Spleen (tissue), 11 donors: ENCODE data around the gene AMD1. TPM values are rescaled to one million over a fixed set of nuclear protein-coding genes. Genes with fewer than 3 reads are reported as not detected.
"Not testable (repeated sequence)": the region's sequence is repeated elsewhere in the genome, so short reads cannot be mapped to it uniquely, and the experiment has no call there.

Experiments used
- DNase-seq: peaks from one replicate; pipeline ENCODE4 v3.0.0-alpha.2; 2020
- H3K27ac ChIP-seq, 8 donors: fragments of 200-600 bp; sonication (generic) in 7 of 8; 1 replicate in 4 of 8; 2 replicates in 4 of 8; pipeline versions ENCODE4 v1.5.0 to v1.8.0; 2016 to 2021; ENCODE audit warnings: inconsistent platforms in 4 of 8, mild to moderate bottlenecking in 4 of 8, moderate library complexity in 1 of 8
- H3K27me3 ChIP-seq, 7 donors: fragments of 200-600 bp; sonication (generic) in 6 of 7; replicated peaks in 1 of 7; 1 replicate in 4 of 7; 2 replicates in 3 of 7; pipeline versions ENCODE4 v1.5.0 to v1.8.0; 2016 to 2021; ENCODE audit warnings: inconsistent platforms in 3 of 7, mild to moderate bottlenecking in 1 of 7
- H3K36me3 ChIP-seq, 6 donors: fragments of 200-600 bp; sonication (generic) in 5 of 6; 1 replicate in 4 of 6; 2 replicates in 2 of 6; pipeline versions ENCODE4 v1.5.0 to v1.8.0; 2016 to 2021; ENCODE audit warnings: inconsistent platforms in 2 of 6
- H3K4me1 ChIP-seq, 6 donors: fragments of 200-600 bp; sonication (generic) in 5 of 6; 1 replicate in 3 of 6; 2 replicates in 3 of 6; pipeline versions ENCODE4 v1.5.0 to v1.8.0; 2016 to 2021; ENCODE audit warnings: inconsistent platforms in 3 of 6
- H3K4me3 ChIP-seq, 8 donors: fragments of 200-600 bp; sonication (generic) in 7 of 8; 1 replicate in 4 of 8; 2 replicates in 4 of 8; pipeline versions ENCODE4 v1.5.0 to v1.8.0; 2016 to 2021; ENCODE audit warnings: inconsistent platforms in 4 of 8, mild to moderate bottlenecking in 4 of 8, moderate library complexity in 2 of 8
- H3K9me3 ChIP-seq, 8 donors: fragments of 200-600 bp; sonication (generic) in 7 of 8; 1 replicate in 4 of 8; 2 replicates in 4 of 8; pipeline versions ENCODE4 v1.5.0 to v1.8.0; 2016 to 2021; ENCODE audit warnings: inconsistent platforms in 4 of 8
- POLR2A ChIP-seq, 3 donors: fragments of 450-650 bp; IDR thresholded peaks; one replicate each; pipeline ENCODE4 v1.5.1; 2017; ENCODE audit warnings: antibody characterized with exemption in 3 of 3, mild to moderate bottlenecking in 1 of 3
- POLR2AphosphoS5 ChIP-seq, 3 donors: sonication (generic); formaldehyde crosslinking; IDR thresholded peaks; one replicate each; pipeline ENCODE4 v1.5.1; 2017; ENCODE audit warnings: antibody characterized with exemption in 3 of 3
- WGBS, 5 donors: extraction: QIAGEN DNeasy Blood & Tissue Kit in 3 of 5; methylation state at CpG; one replicate each; pipeline versions ENCODE4 v1.1.5 to v1.1.7; 2013 to 2018; 5-methylcytosine and 5-hydroxymethylcytosine counted together
- intact Hi-C: fragments of 100-400 bp; cut with DNase I; formaldehyde crosslinking; loops from one replicate; pipeline ENCODE4 v1.15.0; 2023; ENCODE audit warnings: low total_unique reads
- polyA plus RNA-seq, 3 donors: library from polyadenylated mRNA; stranded (reverse); fragments of 200-250 nt; gene quantifications; one replicate each; pipeline ENCODE4 v1.2.1, GENCODE V29; 2013
- total RNA-seq, 7 donors: library from RNA; depleted of rRNA in 3 of 7; stranded (reverse); fragments of >200 nt in 3 of 7; fragmentation: NEBNext Ultra II Directional in 4 of 7; extraction: Animal tissue kit (Norgen Biotek cat#: 25700) in 4 of 7; gene quantifications; one replicate each; pipeline versions ENCODE4 v1.1.0 to v1.2.1, GENCODE V29; 2016 to 2021
- TF ChIP-seq, protein P1 (sequence below), 11 experiments: fragments of 200-600 bp in 7 of 11; fragments of 450-650 bp in 4 of 11; sonication (generic) in 4 of 11; IDR thresholded peaks in 8 of 11; conservative IDR thresholded peaks in 3 of 11; 1 replicate in 7 of 11; 2 replicates in 4 of 11; pipeline versions ENCODE4 v1.4.0 to v1.8.0; 2016 to 2021; ENCODE audit warnings: antibody characterized with exemption in 11 of 11, inconsistent platforms in 4 of 11, mild to moderate bottlenecking in 1 of 11
- donor health status: healthy with polysubstance abuse.
- donor health status: DM: no; HTN: no; CAD: no; lungs with moderate emphysema.
- donor health status: DM: no; HTN: no; CAD: no.
- donor health status: Bipolar disorder and iron deficiency.
- donor health status: healthy.
- donor health status: DM: no; HTN: no; CAD: no.
- donor health status: DM: yes; HTN: yes; CAD: no.

AMD1 gene
- total and polyA plus RNA-seq, 10 donors: 20.7 to 102 (median 53.2) TPM

DNA sequence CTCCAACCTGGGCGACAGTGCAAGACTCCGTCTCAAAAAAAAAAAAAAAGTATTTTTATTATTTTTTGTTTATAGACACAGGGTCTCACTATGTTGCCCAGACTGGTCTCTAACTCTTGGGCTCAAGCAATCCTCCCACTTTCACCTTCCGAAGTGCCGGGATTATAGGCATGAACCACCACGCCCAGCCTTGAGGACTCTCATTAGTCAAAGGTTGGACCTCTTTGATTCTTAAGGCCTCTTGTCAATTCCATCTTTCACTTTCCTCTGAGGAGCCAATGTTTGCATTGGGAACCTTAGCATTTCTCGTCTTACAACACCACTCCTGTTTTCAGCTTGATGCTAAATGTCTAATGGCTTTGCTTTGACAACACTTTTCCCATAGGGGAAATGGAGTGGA lies 43.2 kb upstream of the AMD1 start:
- no peak overlapping the region for H3K27ac ChIP-seq
- H3K27me3 ChIP-seq: no peaks in the 10 kb centered on the region
- no peaks in the 10 kb centered on the region for H3K9me3 ChIP-seq
- TF ChIP-seq, protein P1, sequence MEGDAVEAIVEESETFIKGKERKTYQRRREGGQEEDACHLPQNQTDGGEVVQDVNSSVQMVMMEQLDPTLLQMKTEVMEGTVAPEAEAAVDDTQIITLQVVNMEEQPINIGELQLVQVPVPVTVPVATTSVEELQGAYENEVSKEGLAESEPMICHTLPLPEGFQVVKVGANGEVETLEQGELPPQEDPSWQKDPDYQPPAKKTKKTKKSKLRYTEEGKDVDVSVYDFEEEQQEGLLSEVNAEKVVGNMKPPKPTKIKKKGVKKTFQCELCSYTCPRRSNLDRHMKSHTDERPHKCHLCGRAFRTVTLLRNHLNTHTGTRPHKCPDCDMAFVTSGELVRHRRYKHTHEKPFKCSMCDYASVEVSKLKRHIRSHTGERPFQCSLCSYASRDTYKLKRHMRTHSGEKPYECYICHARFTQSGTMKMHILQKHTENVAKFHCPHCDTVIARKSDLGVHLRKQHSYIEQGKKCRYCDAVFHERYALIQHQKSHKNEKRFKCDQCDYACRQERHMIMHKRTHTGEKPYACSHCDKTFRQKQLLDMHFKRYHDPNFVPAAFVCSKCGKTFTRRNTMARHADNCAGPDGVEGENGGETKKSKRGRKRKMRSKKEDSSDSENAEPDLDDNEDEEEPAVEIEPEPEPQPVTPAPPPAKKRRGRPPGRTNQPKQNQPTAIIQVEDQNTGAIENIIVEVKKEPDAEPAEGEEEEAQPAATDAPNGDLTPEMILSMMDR (IDR thresholded peaks at IDR 0.05 in 8 of 11, conservative IDR thresholded peaks at IDR 0.05 in 3 of 11): no peak
- TF ChIP-seq POLR2AphosphoS5 (IDR thresholded peaks at IDR 0.05) (no peak), POLR2A (IDR thresholded peaks at IDR 0.05) (no peak)
- H3K36me3 ChIP-seq: no peaks in the 10 kb centered on the region
- WGBS, 5 donors: 93 to 99% (median 99%) methylated on average over 6 of the region's 6 CpGs
- DNase-seq: no peak
- intact Hi-C loops: no loop called here
- peaks cover 0 to 9% (median 2%) of the 10 kb centered on the region in 6 donors for H3K4me1 ChIP-seq
- no peak overlapping the region for H3K4me3 ChIP-seq

- no peaks in the 10 kb centered on the region for H3K27me3 ChIP-seq
- no peaks in the 10 kb centered on the region for H3K4me1 ChIP-seq
- 89 to 98% (median 94%) methylated on average over 6 of the region's 6 CpGs for WGBS, 5 donors
- H3K27ac ChIP-seq: no peak overlapping the region
- H3K9me3 ChIP-seq: no peaks in the 10 kb centered on the region
- TF ChIP-seq POLR2A (IDR thresholded peaks at IDR 0.05) (no peak), POLR2AphosphoS5 (IDR thresholded peaks at IDR 0.05) (no peak)
- TF ChIP-seq, protein P1 (IDR thresholded peaks at IDR 0.05 in 8 of 11, conservative IDR thresholded peaks at IDR 0.05 in 3 of 11): no peak
- no peak for DNase-seq
- no peaks in the 10 kb centered on the region for H3K36me3 ChIP-seq
- no peak overlapping the region for H3K4me3 ChIP-seq
- intact Hi-C loops: no loop called here
Measured at GRCh38 chr6:110833831-110834230, 40.8 kb upstream of the AMD1 start.

- H3K27ac ChIP-seq, H3K27me3 ChIP-seq, H3K9me3 ChIP-seq, DNase-seq, intact Hi-C loops, H3K36me3 ChIP-seq, H3K4me1 ChIP-seq, H3K4me3 ChIP-seq: not testable (repeated sequence)
- 84 to 94% (median 87%) methylated on average over 5 of the region's 5 CpGs for WGBS, 5 donors
Measured at GRCh38 chr6:110835751-110836150, 38.8 kb upstream of the AMD1 start.

- Histone ChIP-seq H3K4me1 (no peaks in the 10 kb centered on the region), H3K27me3 (no peaks in the 10 kb centered on the region), H3K27ac (no peak overlapping the region), H3K4me3 (no peak overlapping the region), H3K36me3 (no peaks in the 10 kb centered on the region), H3K9me3 (no peaks in the 10 kb centered on the region)
- WGBS, 5 donors: 54 to 82% (median 76%) methylated on average over 6 of the region's 6 CpGs
- TF ChIP-seq, protein P1 (IDR thresholded peaks at IDR 0.05 in 8 of 11, conservative IDR thresholded peaks at IDR 0.05 in 3 of 11): no peak
- no peak for TF ChIP-seq POLR2AphosphoS5 (IDR thresholded peaks at IDR 0.05)
- TF ChIP-seq POLR2A (IDR thresholded peaks at IDR 0.05): no peak
- intact Hi-C loops: no loop called here
- DNase-seq: no peak
Measured at GRCh38 chr6:110841266-110841665, 33.3 kb upstream of the AMD1 start.

GRCh38 chr6:110849781-110850180 lies 24.8 kb upstream of the AMD1 start:
- no peak for DNase-seq
- TF ChIP-seq POLR2A (IDR thresholded peaks at IDR 0.05): no peak
- TF ChIP-seq, protein P1 (IDR thresholded peaks at IDR 0.05 in 8 of 11, conservative IDR thresholded peaks at IDR 0.05 in 3 of 11): no peak
- no peak for TF ChIP-seq POLR2AphosphoS5 (IDR thresholded peaks at IDR 0.05)
- Histone ChIP-seq H3K27ac (no peak overlapping the region), H3K4me3 (no peak overlapping the region), H3K9me3 (no peaks in the 10 kb centered on the region), H3K4me1 (peaks cover 0 to 6% (median 0%) of the 10 kb centered on the region in 6 donors), H3K36me3 (no peaks in the 10 kb centered on the region), H3K27me3 (no peaks in the 10 kb centered on the region)
- intact Hi-C loops: no loop called here
- 78 to 91% (median 89%) methylated on average over 4 of the region's 4 CpGs for WGBS, 5 donors
